Lower lobe of right lung (tissue), 2 donors: ENCODE results near the gene HMCES. TPM values are rescaled to one million over a fixed set of nuclear protein-coding genes. Genes with fewer than 3 reads are reported as not detected.

Source experiments
- ATAC-seq, 2 donors: fragments of 200-7000 bp; cut with Tn5 transposase; one replicate each; pipeline ENCODE4 v1.9.1; 2020 to 2022; ENCODE audit warnings: mild to moderate bottlenecking in 2 of 2, moderate library complexity in 2 of 2
- DNase-seq: peaks from one replicate; pipeline ENCODE4 v3.0.0-alpha.2; 2020
- H3K27ac ChIP-seq: fragments of 200-600 bp; one replicate; pipeline ENCODE4 v1.8.0; 2022
- H3K27me3 ChIP-seq: fragments of 200-600 bp; one replicate; pipeline ENCODE4 v1.8.0; 2022; ENCODE audit warnings: low read depth
- H3K36me3 ChIP-seq: fragments of 200-600 bp; one replicate; pipeline ENCODE4 v1.8.0; 2022; ENCODE audit warnings: mild to moderate bottlenecking
- H3K4me1 ChIP-seq: fragments of 200-600 bp; one replicate; pipeline ENCODE4 v1.8.0; 2022
- H3K4me3 ChIP-seq: fragments of 200-600 bp; one replicate; pipeline ENCODE4 v1.8.0; 2022; ENCODE audit warnings: mild to moderate bottlenecking
- H3K9me3 ChIP-seq: fragments of 200-600 bp; one replicate; pipeline ENCODE4 v1.8.0; 2022
- CTCF ChIP-seq: fragments of 200-600 bp; IDR thresholded peaks from one replicate; pipeline ENCODE4 v1.8.0; 2022; ENCODE audit warnings: antibody characterized with exemption, mild to moderate bottlenecking
- intact Hi-C: fragments of 100-400 bp; cut with DNase I; formaldehyde crosslinking; loops from one replicate; pipeline ENCODE4 v1.11.0; 2022
- total RNA-seq: library from RNA; stranded (reverse); fragmentation: NEBNext Ultra II Directional; extraction: Animal tissue kit (Norgen Biotek cat#: 25700); gene quantifications from one replicate; pipeline ENCODE4 v1.2.1, GENCODE V29; 2021
- donor health status: DM: no; HTN: yes; CAD: no; lungs with severe emphysema.

HMCES gene
- total RNA-seq, 1 donor from 2014 or later, result 28.1 TPM

GRCh38 chr3:129308636-129309035, 30.0 kb downstream of the HMCES start:
- Histone ChIP-seq H3K27me3 (no peaks in the 10 kb centered on the region), H3K36me3 (peaks cover 14% of the 10 kb centered on the region), H3K4me3 (no peak overlapping the region), H3K27ac (no peak overlapping the region), H3K4me1 (peaks cover 31% of the 10 kb centered on the region), H3K9me3 (no peaks in the 10 kb centered on the region)
- ATAC-seq (no peak), DNase-seq (no peak)
- TF ChIP-seq CTCF, result no peak
- intact Hi-C loops, result no loop called here

GRCh38 chr3:129310111-129311011, 31.7 kb downstream of the HMCES start:
- Histone ChIP-seq H3K9me3 (no peaks in the 10 kb centered on the region), H3K4me1 (peaks cover 30% of the 10 kb centered on the region), H3K36me3 (no peaks in the 10 kb centered on the region), H3K27me3 (no peaks in the 10 kb centered on the region), H3K4me3 (no peak overlapping the region), H3K27ac (no peak overlapping the region)
- no peak for TF ChIP-seq CTCF
- intact Hi-C loops, result no loop called here
- DNase-seq, result no peak
- no peak for ATAC-seq

GRCh38 chr3:129311054-129311902, 32.6 kb downstream of the HMCES start:
- H3K4me3 ChIP-seq, result no peak overlapping the region
- H3K27ac ChIP-seq, result no peak overlapping the region
- H3K27me3 ChIP-seq, result no peaks in the 10 kb centered on the region
- no peak for TF ChIP-seq CTCF
- ATAC-seq, result no peak
- H3K9me3 ChIP-seq, result no peaks in the 10 kb centered on the region
- intact Hi-C loops, result no loop called here
- peaks cover 21% of the 10 kb centered on the region for H3K4me1 ChIP-seq
- no peaks in the 10 kb centered on the region for H3K36me3 ChIP-seq
- DNase-seq, result no peak

- TF ChIP-seq CTCF, result no peak
- DNase-seq (no peak), ATAC-seq (no peak)
- Histone ChIP-seq H3K9me3 (no peaks in the 10 kb centered on the region), H3K27ac (peak overlapping the region; percentile 46), H3K4me3 (no peak overlapping the region), H3K36me3 (no peaks in the 10 kb centered on the region), H3K27me3 (no peaks in the 10 kb centered on the region), H3K4me1 (peaks cover 26% of the 10 kb centered on the region)
- intact Hi-C loops, result no loop called here
Measured at GRCh38 chr3:129312021-129312639, 33.5 kb downstream of the HMCES start.

- Histone ChIP-seq H3K27me3 (no peaks in the 10 kb centered on the region), H3K4me1 (peaks cover 33% of the 10 kb centered on the region), H3K9me3 (no peaks in the 10 kb centered on the region), H3K27ac (peak overlapping the region; percentile 46), H3K4me3 (no peak overlapping the region), H3K36me3 (no peaks in the 10 kb centered on the region)
- no peak for TF ChIP-seq CTCF
- ATAC-seq (no peak), DNase-seq (no peak)
- intact Hi-C loops, result no loop called here
Measured at GRCh38 chr3:129312671-129313414, 34.2 kb downstream of the HMCES start.
